Measurements from ENCODE around the gene ELOVL5.

GRCh38 chr6:53313784-53314400 lies 34.9 kb downstream of the ELOVL5 start:
- TF ChIP-seq USF1 (IDR thresholded peaks at IDR 0.05) = no peak
- no peak for TF ChIP-seq YY1 (IDR thresholded peaks at IDR 0.05; ENCODE audit: low read depth)
- TF ChIP-seq CREB1 (IDR thresholded peaks at IDR 0.05; ENCODE audit: low read depth) = no peak
- TF ChIP-seq MAX (IDR thresholded peaks at IDR 0.05) = no peak
- TF ChIP-seq TCF12 (IDR thresholded peaks at IDR 0.05; ENCODE audit: low read depth) = no peak
- no peak for TF ChIP-seq CEBPB (IDR thresholded peaks at IDR 0.05)
- no peak for TF ChIP-seq NFIC (IDR thresholded peaks at IDR 0.05)
- no peak for TF ChIP-seq RAD21 (IDR thresholded peaks at IDR 0.05; ENCODE audit: low read depth)
- TF ChIP-seq REST (IDR thresholded peaks at IDR 0.05; ENCODE audit: low read depth) = no peak
- TF ChIP-seq ZBTB7A (IDR thresholded peaks at IDR 0.05; ENCODE audit: low read depth) = no peak

Data from Ishikawa (cell line).